OCI-LY7 (cell line): Measurements from ENCODE around the gene NOS3.

Experiments used
- EZH2phosphoT487 ChIP-seq: fragments of 200-600 bp; sonication (generic); IDR thresholded peaks from 2 replicates; pipeline ENCODE4 v1.6.1; 2018; ENCODE audit warnings: low read depth, borderline replicate concordance, mild to moderate bottlenecking, mixed run types, antibody characterized with exemption, low read length, moderate library complexity, mixed read lengths
- TF ChIP-seq, protein P1 (sequence below): fragments of 200-600 bp; sonication (generic); conservative IDR thresholded peaks from 2 replicates; pipeline ENCODE4 v1.5.1; 2014; ENCODE audit warnings: mild to moderate bottlenecking, antibody characterized with exemption, low read length, moderate library complexity, mixed read lengths

DNA sequence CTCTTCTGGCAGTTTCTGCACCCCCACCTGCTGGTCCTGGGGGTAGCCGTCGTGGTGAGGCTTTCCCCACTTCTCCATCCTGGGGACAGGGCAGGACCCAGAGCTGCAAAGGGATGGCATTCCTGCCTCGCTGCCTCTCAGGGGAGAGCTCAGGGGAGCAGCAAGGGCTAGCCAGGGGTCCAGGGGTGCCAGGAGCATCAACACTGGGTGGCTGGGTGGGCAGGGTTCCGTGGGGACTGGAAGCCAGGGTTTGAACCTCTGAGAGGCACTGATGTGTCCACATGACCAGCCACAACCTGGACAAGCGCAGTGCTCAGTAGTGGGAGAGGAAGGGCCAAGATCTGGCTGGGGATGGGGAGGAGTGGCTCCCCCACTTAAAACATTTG, 43.0 kb downstream of the NOS3 start:
- TF ChIP-seq, protein P1, sequence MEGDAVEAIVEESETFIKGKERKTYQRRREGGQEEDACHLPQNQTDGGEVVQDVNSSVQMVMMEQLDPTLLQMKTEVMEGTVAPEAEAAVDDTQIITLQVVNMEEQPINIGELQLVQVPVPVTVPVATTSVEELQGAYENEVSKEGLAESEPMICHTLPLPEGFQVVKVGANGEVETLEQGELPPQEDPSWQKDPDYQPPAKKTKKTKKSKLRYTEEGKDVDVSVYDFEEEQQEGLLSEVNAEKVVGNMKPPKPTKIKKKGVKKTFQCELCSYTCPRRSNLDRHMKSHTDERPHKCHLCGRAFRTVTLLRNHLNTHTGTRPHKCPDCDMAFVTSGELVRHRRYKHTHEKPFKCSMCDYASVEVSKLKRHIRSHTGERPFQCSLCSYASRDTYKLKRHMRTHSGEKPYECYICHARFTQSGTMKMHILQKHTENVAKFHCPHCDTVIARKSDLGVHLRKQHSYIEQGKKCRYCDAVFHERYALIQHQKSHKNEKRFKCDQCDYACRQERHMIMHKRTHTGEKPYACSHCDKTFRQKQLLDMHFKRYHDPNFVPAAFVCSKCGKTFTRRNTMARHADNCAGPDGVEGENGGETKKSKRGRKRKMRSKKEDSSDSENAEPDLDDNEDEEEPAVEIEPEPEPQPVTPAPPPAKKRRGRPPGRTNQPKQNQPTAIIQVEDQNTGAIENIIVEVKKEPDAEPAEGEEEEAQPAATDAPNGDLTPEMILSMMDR, result no peak
- no peak for TF ChIP-seq EZH2phosphoT487
